Uterus (tissue), 2 donors: ENCODE results near the gene ZNF652.

Experiments used
- CTCF ChIP-seq, 4 experiments: fragments of 200-600 bp in 2 of 4; fragments of 450-650 bp in 2 of 4; sonication (generic) in 2 of 4; IDR thresholded peaks; one replicate each; pipeline ENCODE4 v1.5.1; 2016 to 2019; ENCODE audit warnings: antibody characterized with exemption in 4 of 4, mild to moderate bottlenecking in 2 of 4, moderate library complexity in 1 of 4
- POLR2A ChIP-seq, 2 donors: fragments of 450-650 bp; IDR thresholded peaks; one replicate each; pipeline ENCODE4 v1.6.1; 2016; ENCODE audit warnings: antibody characterized with exemption in 2 of 2, mild to moderate bottlenecking in 1 of 2, moderate library complexity in 1 of 2

- TF ChIP-seq CTCF (IDR thresholded peaks at IDR 0.05), result no peak
- TF ChIP-seq POLR2A (IDR thresholded peaks at IDR 0.05), result no peak
Measured at GRCh38 chr17:49375544-49375943, 13.5 kb upstream of the ZNF652 start.
